Measurements from ENCODE around the gene ITPK1. TPM values are rescaled to one million over a fixed set of nuclear protein-coding genes. Genes with fewer than 3 reads are reported as not detected.

Gene ITPK1
- total RNA-seq, 4 donors from 2014 or later: 19.7 to 97.7 (median 26.5) TPM

DNA sequence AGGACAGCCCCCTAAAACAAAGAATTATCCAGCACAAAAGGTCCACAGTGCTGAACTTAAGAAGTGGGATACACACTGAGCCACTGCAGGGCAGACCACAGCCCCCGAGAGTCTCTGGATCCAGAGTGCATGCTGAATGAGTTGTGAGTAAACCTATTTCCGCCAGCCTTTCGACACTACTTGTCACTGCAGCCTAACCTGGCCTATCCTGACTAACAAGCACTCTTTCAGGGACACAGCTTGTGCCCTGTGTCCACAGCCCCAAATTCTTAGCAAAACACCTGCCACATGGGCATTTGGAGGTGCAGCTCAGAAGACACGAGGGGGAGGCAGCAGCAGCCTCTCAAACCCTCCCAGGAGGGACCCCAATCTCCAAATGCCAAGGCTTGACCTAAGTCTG is 31.3 kb downstream of the ITPK1 start:
- DNase-seq: no peak
- intact Hi-C loops (cut with DNase I; ENCODE audit: low total_unique reads): no loop called here
- Histone ChIP-seq H3K4me1 (peaks cover 5 to 7% of the 10 kb centered on the region in 2 donors), H3K9me3 (no peaks in the 10 kb centered on the region), H3K36me3 (no peaks in the 10 kb centered on the region), H3K27ac (peak overlapping the region in 1 of 2 donors; percentile 67), H3K4me3 (no peak overlapping the region), H3K27me3 (no peaks in the 10 kb centered on the region)
- no peak for TF ChIP-seq POLR2A (IDR thresholded peaks at IDR 0.05)
- TF ChIP-seq, protein P1, sequence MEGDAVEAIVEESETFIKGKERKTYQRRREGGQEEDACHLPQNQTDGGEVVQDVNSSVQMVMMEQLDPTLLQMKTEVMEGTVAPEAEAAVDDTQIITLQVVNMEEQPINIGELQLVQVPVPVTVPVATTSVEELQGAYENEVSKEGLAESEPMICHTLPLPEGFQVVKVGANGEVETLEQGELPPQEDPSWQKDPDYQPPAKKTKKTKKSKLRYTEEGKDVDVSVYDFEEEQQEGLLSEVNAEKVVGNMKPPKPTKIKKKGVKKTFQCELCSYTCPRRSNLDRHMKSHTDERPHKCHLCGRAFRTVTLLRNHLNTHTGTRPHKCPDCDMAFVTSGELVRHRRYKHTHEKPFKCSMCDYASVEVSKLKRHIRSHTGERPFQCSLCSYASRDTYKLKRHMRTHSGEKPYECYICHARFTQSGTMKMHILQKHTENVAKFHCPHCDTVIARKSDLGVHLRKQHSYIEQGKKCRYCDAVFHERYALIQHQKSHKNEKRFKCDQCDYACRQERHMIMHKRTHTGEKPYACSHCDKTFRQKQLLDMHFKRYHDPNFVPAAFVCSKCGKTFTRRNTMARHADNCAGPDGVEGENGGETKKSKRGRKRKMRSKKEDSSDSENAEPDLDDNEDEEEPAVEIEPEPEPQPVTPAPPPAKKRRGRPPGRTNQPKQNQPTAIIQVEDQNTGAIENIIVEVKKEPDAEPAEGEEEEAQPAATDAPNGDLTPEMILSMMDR (IDR thresholded peaks at IDR 0.05): no peak

GRCh38 chr14:93083917-93084316 is 31.8 kb downstream of the ITPK1 start:
- peak overlapping the region in 1 of 2 donors; percentile 34 for H3K27ac ChIP-seq

DNA sequence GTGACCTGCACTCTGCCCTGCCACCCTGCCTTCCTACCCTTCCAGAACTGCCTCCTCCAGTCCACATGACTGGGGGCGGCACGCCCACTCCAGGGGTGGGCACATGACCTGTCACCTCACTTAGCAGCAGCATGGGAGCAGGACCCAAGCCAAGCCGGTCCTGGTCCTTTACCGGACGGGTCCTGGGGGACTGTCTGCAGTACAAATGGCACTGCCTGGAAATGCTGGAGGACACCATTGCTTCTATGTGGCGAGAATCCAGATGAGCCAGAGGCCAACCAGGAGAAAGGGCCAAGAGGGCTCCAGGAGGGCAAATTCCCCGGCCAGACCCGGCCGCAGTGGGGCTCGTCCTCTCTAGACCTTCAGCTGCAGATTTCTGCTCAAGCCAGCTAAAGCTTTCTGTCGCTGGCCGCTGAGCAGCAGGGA is 33.1 kb downstream of the ITPK1 start:
- no peaks in the 10 kb centered on the region for H3K36me3 ChIP-seq
- intact Hi-C loops (cut with DNase I; ENCODE audit: low total_unique reads): no loop called here
- H3K4me3 ChIP-seq: no peak overlapping the region
- no peaks in the 10 kb centered on the region for H3K9me3 ChIP-seq
- H3K27me3 ChIP-seq: no peaks in the 10 kb centered on the region
- no peak for DNase-seq
- no peak for TF ChIP-seq POLR2A (IDR thresholded peaks at IDR 0.05)
- TF ChIP-seq, protein P1 (IDR thresholded peaks at IDR 0.05): no peak
- peak overlapping the region; percentile 34 to 46 for H3K27ac ChIP-seq
- peaks cover 5 to 7% of the 10 kb centered on the region in 2 donors for H3K4me1 ChIP-seq

More at GRCh38 chr14:93083917-93084316, 31.8 kb downstream of the ITPK1 start:
- DNase-seq: no peak
- intact Hi-C loops (cut with DNase I; ENCODE audit: low total_unique reads): no loop called here
- TF ChIP-seq, protein P1 (IDR thresholded peaks at IDR 0.05): no peak
- TF ChIP-seq POLR2A (IDR thresholded peaks at IDR 0.05): no peak
- H3K4me3 ChIP-seq: no peak overlapping the region
- peaks cover 5 to 7% of the 10 kb centered on the region in 2 donors for H3K4me1 ChIP-seq
- H3K27me3 ChIP-seq: no peaks in the 10 kb centered on the region
- H3K9me3 ChIP-seq: no peaks in the 10 kb centered on the region
- no peaks in the 10 kb centered on the region for H3K36me3 ChIP-seq

- H3K27me3 ChIP-seq: no peaks in the 10 kb centered on the region
- TF ChIP-seq POLR2A (IDR thresholded peaks at IDR 0.05): no peak
- TF ChIP-seq, protein P1 (IDR thresholded peaks at IDR 0.05): no peak
- intact Hi-C loops (cut with DNase I; ENCODE audit: low total_unique reads): no loop called here
- peaks cover 5 to 7% of the 10 kb centered on the region in 2 donors for H3K4me1 ChIP-seq
- H3K4me3 ChIP-seq: no peak overlapping the region
- H3K27ac ChIP-seq: peak overlapping the region; percentile 34 to 46
- H3K9me3 ChIP-seq: no peaks in the 10 kb centered on the region
- no peaks in the 10 kb centered on the region for H3K36me3 ChIP-seq
- DNase-seq: no peak
Measured at GRCh38 chr14:93081876-93082570, 33.7 kb downstream of the ITPK1 start.

GRCh38 chr14:93079865-93080403 is 35.8 kb downstream of the ITPK1 start:
- Histone ChIP-seq H3K4me1 (peaks cover 0 to 5% of the 10 kb centered on the region in 2 donors), H3K4me3 (no peak overlapping the region), H3K27me3 (no peaks in the 10 kb centered on the region), H3K9me3 (no peaks in the 10 kb centered on the region), H3K36me3 (no peaks in the 10 kb centered on the region), H3K27ac (peak overlapping the region; percentile 71 to 74)
- TF ChIP-seq POLR2A (IDR thresholded peaks at IDR 0.05): no peak
- TF ChIP-seq, protein P1 (IDR thresholded peaks at IDR 0.05): no peak
- no peak for DNase-seq
- intact Hi-C loops (cut with DNase I; ENCODE audit: low total_unique reads): no loop called here
